Hypothalamus (tissue), 51 donors: ENCODE measurements around the gene LDHD.
"Not testable (repeated sequence)": the region's sequence is repeated elsewhere in the genome, so short reads cannot be mapped to it uniquely, and the experiment has no call there.

ENCODE experiments used
- DNase-seq, 51 donors: peaks; one replicate each; lab custom pipeline; 2025; lab: John Stamatoyannopoulos, UW

LDHD gene

GRCh38 chr16:75100603-75100990 lies 16.0 kb downstream of the LDHD start:
- DNase-seq: no peak

DNA sequence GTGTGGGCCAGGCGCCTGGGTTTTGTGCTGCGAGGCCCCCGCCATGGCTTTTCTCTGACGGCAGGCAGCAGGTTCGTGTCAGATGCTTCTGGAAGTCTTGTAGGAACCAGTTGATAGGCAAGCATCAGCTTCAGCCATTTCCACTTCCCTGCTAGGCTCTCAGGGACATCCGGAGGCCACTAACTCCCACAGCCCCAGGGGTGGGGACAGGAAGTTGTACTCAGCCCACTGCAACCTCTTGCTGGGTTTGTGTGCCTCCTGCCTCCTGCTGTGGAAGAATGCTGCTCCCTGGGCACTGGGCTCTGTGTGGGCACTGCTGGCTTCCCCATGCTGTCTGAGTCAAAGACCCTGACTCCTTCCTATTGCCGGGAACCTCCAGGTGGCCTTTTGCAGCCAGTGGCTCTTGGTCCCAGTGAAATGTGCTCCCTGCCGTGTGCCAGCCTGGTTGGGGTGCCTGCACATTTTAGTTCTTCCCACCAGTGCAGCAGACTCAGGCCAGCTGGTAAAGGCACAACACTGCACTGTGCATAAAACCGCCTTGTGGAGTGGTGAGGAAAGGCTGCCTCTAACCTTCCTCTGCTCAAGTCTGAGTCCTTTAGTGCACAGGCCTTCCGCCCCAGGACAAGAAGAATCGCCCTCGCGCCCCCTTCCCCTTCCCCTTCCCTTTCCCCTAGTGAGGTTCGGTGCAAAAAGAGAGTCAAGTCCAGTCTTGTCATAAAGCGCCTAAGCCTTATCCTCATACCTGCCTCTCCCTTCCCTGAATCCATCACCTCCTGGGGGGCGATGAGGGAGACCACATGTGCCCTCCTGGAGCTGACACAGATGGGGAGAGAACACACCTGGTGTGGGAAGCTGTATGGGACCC lies 16.6 kb downstream of the LDHD start:
- peak in 1 of 51 donors; percentile 24 for DNase-seq

DNA sequence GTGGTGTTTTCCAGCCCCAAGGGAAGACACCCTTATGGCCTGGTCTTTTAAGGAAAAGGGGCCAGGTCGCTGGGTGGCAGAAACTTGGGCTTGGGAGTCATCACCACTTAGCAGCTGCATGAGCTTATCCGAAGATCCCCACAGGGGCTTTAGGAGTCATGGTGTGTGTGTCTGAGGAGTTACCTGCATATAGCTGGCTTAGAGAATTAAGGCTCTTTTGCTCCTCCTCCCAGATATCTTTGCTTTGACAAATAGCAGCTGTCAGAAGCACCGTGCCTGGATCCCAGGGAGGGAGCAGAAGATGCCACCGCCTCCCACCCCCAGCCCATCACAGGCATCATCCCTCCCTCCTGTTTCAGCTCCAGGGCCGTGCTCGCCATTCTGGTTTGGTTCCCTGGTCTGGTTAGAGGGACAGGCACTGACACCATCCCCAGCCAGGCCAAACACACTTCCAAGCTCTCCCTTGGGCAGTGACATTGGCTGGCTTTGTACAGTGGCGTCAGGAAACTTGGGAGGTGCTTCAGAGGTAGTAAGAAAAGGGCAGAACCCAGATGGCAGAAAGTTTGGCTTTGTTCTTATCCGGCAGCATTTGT lies 17.4 kb downstream of the LDHD start:
- no peak for DNase-seq

DNA sequence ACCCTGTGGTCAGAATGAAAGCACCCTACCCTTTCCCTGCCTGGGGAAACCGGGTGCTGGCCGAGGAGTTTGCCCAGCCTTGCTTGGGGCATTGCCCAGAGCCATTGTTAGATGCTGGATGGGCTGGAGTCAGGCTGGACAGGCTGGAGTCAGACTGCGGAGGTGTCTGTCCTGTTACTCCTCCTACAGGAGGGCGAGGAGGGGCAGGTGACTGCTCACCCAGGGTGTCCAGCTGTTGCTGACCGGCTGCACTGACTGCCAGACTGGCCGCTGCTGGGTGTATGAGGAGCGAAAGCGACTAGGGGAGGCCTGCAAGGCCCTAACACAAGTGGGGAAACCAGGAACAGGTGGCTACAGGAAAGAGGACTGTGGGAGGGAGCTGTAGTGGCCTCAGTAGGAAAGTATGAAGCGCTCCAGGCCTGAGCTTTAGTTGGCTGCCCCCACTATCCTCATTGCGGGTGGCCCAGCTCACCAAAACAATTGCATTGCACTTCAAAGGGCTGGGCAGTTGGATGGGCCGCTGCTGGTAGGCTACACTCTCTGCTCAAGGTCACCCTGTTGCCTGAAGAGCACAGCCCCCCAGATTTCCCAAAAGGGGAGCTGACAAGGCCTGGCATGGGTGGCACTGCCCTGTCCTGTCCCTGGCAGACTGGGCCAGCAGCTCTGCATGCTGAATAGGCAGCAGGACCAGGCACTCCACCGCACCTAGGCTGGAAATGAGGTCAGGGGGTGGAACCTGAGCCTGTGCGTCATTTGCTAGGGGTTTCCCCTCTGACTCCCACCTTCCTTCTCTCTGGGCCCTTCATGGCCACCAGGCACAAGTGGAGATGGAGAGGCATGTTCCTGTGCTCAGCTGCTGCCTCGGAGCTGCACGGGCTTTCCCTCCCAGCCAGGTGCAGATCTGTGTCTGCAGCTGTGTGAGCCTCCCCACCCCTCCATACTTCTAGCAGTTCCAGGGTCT lies 18.4 kb downstream of the LDHD start:
- DNase-seq: peak in 15 of 51 donors; percentile 9 to 54 (median 28)

- DNase-seq: no peak
Observed at GRCh38 chr16:75097191-75097761, 19.3 kb downstream of the LDHD start.

DNA sequence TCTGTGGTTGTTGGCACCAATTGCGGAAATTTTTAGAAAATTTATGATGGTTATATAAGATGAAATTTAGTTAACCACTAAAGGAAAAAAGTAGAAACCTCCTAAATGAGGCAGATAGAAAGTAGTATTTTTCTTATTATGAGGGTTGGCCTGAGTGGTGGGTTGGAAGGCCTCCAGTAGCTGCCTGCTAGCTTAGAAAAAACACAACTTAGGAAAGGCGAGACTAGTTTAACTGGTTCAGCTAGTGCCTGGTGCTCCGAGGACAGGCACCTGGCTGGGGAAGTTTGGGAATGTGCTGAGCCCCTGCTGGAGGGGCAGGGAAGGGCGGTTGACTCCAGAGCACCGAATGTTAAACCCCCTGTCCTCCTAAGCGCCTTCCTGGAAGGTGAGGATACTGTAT lies 19.9 kb downstream of the LDHD start:
- no peak for DNase-seq

DNA sequence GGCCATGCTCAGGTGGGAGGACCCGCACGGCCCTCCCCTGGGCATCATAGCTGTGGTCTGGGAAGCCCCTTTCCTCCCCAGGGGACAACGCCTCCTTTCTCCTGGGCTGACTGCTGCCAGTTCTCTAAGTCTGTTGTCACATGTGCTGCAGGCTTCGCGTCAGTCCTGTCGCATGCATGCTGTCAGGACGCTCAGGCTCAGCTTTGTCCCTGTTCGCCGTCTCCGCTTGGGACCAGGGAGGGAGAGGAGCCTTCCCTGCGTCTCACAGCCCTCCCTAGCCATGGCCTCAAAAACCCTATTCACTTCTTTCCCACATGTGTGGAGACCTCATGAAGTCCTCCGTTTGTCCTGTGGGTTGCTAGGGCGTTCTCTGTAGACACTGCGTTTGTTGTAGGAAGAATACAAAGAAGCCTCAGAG lies 21.4 kb downstream of the LDHD start:
- peak in 15 of 51 donors; percentile 12 to 56 (median 24) for DNase-seq

DNA sequence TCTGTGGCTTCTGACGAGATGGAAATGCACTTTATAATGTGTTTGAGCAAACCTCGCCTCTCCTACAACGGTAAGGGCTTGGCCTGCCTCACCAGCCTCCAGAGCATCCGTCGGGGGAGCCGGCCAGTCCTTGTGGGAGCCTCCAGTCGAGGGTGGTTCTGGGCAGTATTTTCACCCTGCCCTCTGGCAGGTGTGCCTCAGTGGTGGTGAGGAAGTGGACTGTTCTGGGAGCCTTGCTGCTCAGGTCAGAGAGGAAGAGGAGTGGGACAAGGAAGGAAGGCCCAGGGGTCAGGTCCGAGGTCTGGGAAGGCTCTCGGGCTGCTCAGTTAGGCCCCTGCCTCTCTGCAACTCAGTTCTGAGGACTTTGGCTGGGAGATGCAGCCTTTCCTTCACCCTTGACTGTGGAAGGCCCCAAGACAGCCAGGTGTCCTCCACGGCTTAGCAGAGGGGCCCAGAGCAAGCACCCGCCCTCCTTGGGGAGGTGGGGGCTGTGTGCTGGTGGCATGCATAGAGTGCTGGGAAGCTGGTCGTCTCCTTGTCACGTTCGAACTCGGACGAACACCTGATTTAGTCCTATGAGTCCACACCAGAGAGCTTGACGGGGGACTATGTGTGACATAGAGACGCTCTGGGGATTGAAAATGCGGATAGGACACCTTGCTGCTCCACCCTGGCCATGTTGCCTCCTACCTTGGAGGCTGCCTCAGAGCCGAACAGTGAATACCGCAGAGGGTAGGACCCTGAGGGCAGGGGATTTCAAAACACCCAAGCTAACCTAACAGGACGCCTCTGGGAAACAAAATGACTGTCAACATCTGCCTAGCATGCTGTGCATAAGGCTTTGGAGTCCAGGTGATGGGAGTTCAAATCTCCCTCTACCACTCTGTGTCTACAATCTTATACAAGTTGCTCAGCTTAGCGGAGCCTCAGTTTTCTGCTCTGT lies 22.7 kb downstream of the LDHD start:
- DNase-seq: no peak

DNA sequence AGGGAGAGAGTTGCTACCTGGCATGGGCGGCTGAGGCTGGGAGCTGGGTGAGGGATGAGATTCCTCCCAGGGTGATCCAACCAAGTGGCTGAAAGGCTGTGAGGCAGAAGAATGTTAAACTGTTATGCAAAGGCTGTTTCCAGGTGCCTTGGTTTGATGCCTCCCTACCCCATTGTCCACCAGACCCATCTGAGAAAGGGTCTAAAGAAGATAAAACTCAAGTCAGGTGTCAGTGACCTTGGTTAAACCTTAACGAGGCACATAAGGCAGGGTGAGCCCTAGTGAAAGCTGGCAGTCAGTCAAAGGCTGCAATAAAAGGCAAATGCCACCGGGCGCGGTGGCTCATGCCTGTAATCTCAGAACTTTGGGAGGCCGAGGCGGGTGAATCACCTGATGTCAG lies 23.8 kb downstream of the LDHD start:
- DNase-seq: no peak

- DNase-seq: not testable (repeated sequence)
Observed at GRCh38 chr16:75091619-75092018, 25.0 kb downstream of the LDHD start.

GRCh38 chr16:75090899-75091298 lies 25.7 kb downstream of the LDHD start:
- not testable (repeated sequence) for DNase-seq

DNA sequence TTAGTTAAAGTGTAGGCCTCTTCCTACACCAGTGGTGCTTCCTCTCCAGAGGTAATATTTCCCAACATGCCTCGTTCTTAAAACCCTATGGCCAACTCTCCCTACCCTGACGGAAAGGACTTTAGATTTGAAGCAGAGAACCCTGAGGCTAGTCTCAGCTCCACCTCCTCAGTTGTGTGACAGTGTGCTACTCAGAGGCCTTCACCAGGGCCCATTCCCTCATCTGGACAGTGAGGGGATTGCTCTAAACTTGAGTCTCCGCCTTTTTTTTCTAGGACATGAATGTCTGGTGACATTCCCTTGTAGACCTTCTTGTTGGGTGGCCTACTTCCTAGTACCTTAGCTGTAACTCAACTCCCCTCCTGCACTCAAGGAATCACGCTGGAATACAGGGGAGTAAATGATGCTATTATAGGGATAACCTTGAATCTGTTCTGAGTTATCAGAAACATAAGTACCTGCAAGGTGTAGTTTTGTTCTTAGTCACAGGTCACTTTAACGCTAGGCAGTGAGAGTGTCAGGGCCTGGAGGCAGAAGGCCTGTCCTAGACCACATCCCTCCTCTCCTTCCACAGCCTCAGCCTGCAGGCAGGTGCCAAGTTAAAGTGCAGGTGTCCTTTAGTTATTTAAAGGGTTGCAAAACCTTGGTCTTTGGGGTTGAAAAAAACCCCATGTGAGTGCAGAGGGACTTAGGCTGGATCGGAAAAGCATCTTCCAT lies 26.9 kb downstream of the LDHD start:
- no peak for DNase-seq

DNA sequence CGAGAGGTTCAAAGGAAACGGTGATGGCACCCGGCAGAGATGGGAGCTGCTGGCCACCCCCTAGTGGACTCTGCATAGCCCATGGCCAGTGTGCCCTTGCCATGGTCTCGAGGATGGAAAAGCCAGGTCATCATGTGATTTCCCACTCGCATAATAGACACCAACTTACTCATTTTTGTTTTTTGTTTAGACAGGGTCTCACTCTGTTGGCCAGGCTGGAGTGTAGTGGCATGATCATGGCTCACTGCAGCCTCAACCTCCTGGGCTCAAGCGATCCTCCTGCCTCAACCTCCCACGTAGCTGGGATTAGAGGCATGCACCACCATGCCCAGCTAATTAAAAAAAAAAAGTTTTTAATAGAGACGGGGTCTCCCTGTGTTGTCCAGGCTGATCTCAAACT lies 27.6 kb downstream of the LDHD start:
- DNase-seq: no peak

DNA sequence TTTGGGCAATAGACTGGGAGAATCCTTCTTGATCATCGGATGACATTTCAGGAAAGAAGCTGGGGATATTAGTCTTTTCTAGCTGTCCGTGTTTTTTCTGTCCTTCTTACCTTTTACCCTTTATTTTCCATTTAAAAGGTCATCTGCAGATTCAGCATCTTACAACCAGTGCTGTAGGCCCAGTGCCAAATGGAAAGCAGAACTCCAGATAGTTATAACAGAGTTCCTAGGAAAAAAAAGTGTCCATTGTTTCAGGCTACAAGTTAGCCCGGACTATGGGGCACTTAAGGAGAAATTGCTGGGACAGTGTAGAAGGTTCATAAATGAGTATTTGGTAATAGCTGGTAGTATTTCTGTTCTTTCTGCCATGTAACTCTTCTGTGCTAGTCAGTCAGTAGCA lies 28.4 kb downstream of the LDHD start:
- no peak for DNase-seq

DNA sequence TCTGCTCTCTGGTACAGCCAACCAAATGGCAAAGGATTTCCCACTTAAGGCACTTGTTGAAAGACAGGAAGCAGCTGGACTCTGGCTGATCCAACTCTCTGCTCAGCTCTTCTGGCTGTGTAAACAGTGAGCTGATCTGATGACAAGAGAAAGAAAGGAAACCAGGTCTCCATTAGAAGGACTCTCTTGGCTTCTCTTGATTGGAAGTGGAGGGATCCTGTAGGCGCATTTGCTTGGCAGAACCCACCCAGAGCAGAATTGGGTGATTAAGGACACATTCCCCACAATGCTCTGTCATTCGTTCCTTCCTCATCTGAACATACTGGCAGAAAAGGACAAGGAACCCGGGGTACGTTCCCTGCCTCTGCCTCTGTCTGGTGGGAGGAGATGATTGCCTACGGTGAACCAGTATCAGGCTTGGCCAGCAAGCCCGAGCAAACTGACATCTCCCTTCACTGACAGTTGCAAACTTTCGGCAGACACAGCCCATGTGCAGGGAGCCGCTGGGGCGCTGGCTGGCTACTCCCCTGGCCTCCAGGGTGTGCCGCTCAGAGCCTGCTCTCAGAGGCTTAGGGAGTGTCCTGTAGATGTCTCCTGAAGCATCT lies 29.1 kb downstream of the LDHD start:
- DNase-seq: no peak

DNA sequence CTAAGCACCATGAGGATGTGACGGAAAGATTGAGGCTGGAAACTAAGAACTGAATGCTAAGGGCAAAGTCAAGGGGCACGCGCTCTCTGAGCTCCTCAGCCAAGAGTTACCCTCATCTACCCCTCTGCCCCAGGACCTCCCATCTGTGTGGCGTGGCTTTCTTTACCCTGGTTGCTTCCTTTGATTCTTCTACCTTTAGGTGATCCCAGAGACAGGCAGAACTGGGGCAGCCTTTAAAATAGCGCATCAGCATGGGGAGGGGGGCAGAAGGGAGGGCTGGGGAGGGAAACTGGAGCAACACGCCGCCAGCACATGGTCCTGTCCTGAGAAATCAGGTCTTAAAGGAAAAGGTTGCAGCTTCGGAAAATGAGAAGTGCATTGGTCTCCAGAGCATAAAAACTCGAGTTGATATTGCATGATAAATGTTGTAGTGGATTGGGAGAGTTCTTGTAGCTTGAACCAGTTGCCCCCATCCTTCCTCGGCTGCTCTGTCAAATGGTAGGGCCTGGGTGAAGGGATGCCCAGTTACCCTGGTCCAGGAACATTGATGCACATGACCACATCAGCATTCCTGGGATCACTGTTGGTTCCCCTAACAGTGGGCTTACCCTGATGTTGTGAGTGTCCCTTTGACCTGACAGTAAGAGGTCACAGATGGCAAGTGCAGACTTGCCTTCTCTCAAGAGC lies 29.7 kb downstream of the LDHD start:
- no peak for DNase-seq

DNA sequence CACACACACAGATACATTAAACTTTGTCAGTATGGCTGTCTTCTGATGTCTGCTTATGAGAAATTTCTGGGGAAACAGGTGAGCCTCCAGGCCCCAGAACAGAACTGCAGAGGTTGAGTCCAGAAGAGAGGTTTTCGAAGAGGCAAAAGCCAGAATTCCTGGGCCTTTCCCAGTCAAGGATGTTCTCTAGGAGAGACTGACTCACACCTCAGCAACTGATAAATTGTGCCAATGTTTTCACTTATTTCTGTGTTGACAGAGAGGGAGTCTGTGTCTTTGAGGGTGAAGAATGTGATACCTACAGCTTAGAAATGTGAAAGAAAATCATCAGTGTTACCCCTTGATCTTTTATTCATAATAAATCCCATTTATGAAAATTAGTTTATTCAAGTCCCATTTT lies 30.3 kb downstream of the LDHD start:
- DNase-seq: no peak

DNA sequence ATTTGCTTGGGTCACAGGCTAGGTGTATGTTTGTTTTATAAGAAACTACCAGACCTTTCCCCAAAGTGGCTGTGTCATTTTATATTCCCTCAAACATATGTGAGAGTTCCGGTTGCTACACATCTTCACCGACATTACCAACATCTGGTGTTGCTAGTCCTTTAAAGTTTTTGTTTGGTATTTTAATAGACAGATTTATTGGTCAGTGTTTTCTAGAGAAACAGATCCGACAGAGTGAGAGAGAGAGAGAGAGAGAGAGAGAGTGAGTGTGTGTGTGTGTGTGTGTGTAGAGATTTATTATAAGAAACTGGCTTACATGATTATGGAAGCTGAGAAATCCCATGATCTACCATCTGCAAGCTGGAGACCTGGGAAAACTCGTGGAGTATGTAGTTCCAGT lies 31.0 kb downstream of the LDHD start:
- DNase-seq: no peak
